H1 (cell line): ENCODE data around the gene EML5. TPM values are rescaled to one million over a fixed set of nuclear protein-coding genes. Genes with fewer than 3 reads are reported as not detected.

Experiments used
- CTCF ChIA-PET: fragments of 300-600 bp; sonication (Branson Sonifier 250); formaldehyde crosslinking; loops from one replicate; lab custom pipeline; 2021; ENCODE audit not compliant: partially characterized antibody; lab: Charles Lee
- POLR2A ChIA-PET: fragments of 300-600 bp; sonication (Branson Sonifier 250); formaldehyde crosslinking; loops from one replicate; lab custom pipeline; 2021; ENCODE audit warnings: inconsistent platforms; ENCODE audit not compliant: partially characterized antibody; lab: Charles Lee
- DNase-seq, 2 experiments: peaks; one replicate each; pipeline versions ENCODE4 v3.0.0 to v3.0.0-alpha.2; 2010 to 2022; ENCODE audit warnings: low spot score in 2 of 2, low read depth in 1 of 2, mixed read lengths in 1 of 2
- FAIRE-seq: peaks from 2 replicates; lab custom pipeline; 2011; peaks lifted over from hg19 to GRCh38; lab: Jason Lieb, UNC
- H2AFZ ChIP-seq: 2 replicates; pipeline ENCODE4 v1.8.1; 2012; ENCODE audit warnings: low read length, inconsistent platforms
- H2AK5ac ChIP-seq: 2 replicates; pipeline ENCODE4 v1.6.1; 2013; ENCODE audit warnings: low read depth, low read length
- H2BK120ac ChIP-seq: replicated peaks from 2 replicates; pipeline ENCODE3; 2013; ENCODE audit warnings: low read depth, low read length, inconsistent platforms
- H2BK12ac ChIP-seq: 2 replicates; pipeline ENCODE4 v1.6.1; 2013; ENCODE audit warnings: low read depth, low read length
- H2BK15ac ChIP-seq: 2 replicates; pipeline ENCODE4 v1.6.1; 2013; ENCODE audit warnings: low read length
- H2BK20ac ChIP-seq: 2 replicates; pipeline ENCODE4 v1.6.1; 2013; ENCODE audit warnings: low read length
- H2BK5ac ChIP-seq: 2 replicates; pipeline ENCODE4 v1.6.1; 2013; ENCODE audit warnings: low read depth, low read length
- H3K14ac ChIP-seq: 2 replicates; pipeline ENCODE4 v1.6.1; 2013; ENCODE audit warnings: inconsistent platforms; ENCODE audit not compliant: insufficient read length
- H3K18ac ChIP-seq: 2 replicates; pipeline ENCODE4 v1.6.1; 2013; ENCODE audit warnings: low read length; ENCODE audit errors: extremely low read depth
- H3K23ac ChIP-seq: 2 replicates; pipeline ENCODE4 v1.6.1; 2013; ENCODE audit warnings: inconsistent platforms; ENCODE audit not compliant: insufficient read length
- H3K23me2 ChIP-seq: 2 replicates; pipeline ENCODE4 v1.6.1; 2013; ENCODE audit warnings: low read depth, low read length
- H3K27ac ChIP-seq: 2 replicates; pipeline ENCODE4 v1.6.1; 2011; ENCODE audit warnings: low read depth, low read length, inconsistent platforms
- H3K27me3 ChIP-seq, 4 experiments: replicated peaks in 1 of 4; 1 replicate in 1 of 4; 2 replicates in 3 of 4; pipeline versions ENCODE4 v1.6.1 to v1.8.1; 2011 to 2013; ENCODE audit warnings: low read length in 3 of 4, mild to moderate bottlenecking in 3 of 4, inconsistent platforms in 2 of 4, mixed read lengths in 2 of 4, moderate library complexity in 1 of 4; ENCODE audit not compliant: control insufficient read depth in 3 of 4, insufficient read depth in 3 of 4; ENCODE audit errors: extremely low read depth in 1 of 4
- H3K36me3 ChIP-seq, 4 experiments: 2 replicates each; pipeline versions ENCODE4 v1.6.1 to v1.8.1; 2011 to 2013; ENCODE audit warnings: mild to moderate bottlenecking in 4 of 4, low read length in 3 of 4, moderate library complexity in 2 of 4, control low read depth in 1 of 4, inconsistent platforms in 1 of 4; ENCODE audit not compliant: insufficient read depth in 4 of 4, control insufficient read depth in 2 of 4
- H3K4ac ChIP-seq: replicated peaks from 2 replicates; pipeline ENCODE3; 2013; ENCODE audit warnings: low read length, low read depth, mixed read lengths, inconsistent platforms; ENCODE audit not compliant: insufficient read length
- H3K4me1 ChIP-seq, 4 experiments: replicated peaks in 1 of 4; 1 replicate in 1 of 4; 2 replicates in 3 of 4; pipeline versions ENCODE4 v1.6.1 to v1.8.1; 2011 to 2013; ENCODE audit warnings: low read length in 3 of 4, inconsistent platforms in 2 of 4, mixed read lengths in 1 of 4; ENCODE audit not compliant: insufficient read depth in 4 of 4, control insufficient read depth in 3 of 4
- H3K4me2 ChIP-seq, 2 experiments: 2 replicates each; pipeline versions ENCODE4 v1.6.1 to v1.8.1; 2011 to 2013; ENCODE audit warnings: low read depth in 2 of 2, low read length in 2 of 2, control low read depth in 1 of 2, inconsistent platforms in 1 of 2, mild to moderate bottlenecking in 1 of 2; ENCODE audit not compliant: insufficient read depth in 1 of 2
- H3K4me3 ChIP-seq, 4 experiments: fragments of 200-600, 300-600 bp in 1 of 4; sonication (generic), shearing (Covaris generic), sonication (Bioruptor Twin) in 1 of 4; 2 replicates each; pipeline versions ENCODE4 v1.5.1 to v1.8.1; 2011 to 2016; ENCODE audit warnings: low read length in 4 of 4, low read depth in 3 of 4, control low read depth in 2 of 4, inconsistent platforms in 2 of 4, mild to moderate bottlenecking in 2 of 4, mixed read lengths in 1 of 4, moderate library complexity in 1 of 4; ENCODE audit not compliant: insufficient read depth in 2 of 4; ENCODE audit errors: extremely low read depth in 1 of 4
- H3K56ac ChIP-seq: replicated peaks from 2 replicates; pipeline ENCODE3; 2013; ENCODE audit warnings: low read depth, mild to moderate bottlenecking, mixed read lengths, low read length, inconsistent platforms; ENCODE audit not compliant: insufficient read length
- H3K79me1 ChIP-seq: 2 replicates; pipeline ENCODE4 v1.6.1; 2013; ENCODE audit warnings: low read depth, low read length, control low read depth
- H3K79me2 ChIP-seq, 2 experiments: 2 replicates each; pipeline versions ENCODE4 v1.6.1 to v1.8.1; 2012 to 2013; ENCODE audit warnings: low read length in 2 of 2, mild to moderate bottlenecking in 2 of 2, inconsistent platforms in 1 of 2; ENCODE audit not compliant: insufficient read depth in 2 of 2, control insufficient read depth in 1 of 2
- H3K9ac ChIP-seq, 4 experiments: replicated peaks in 1 of 4; 1 replicate in 1 of 4; 2 replicates in 3 of 4; pipeline versions ENCODE4 v1.6.1 to v1.8.1; 2011 to 2013; ENCODE audit warnings: low read depth in 3 of 4, low read length in 3 of 4, control low read depth in 2 of 4, mild to moderate bottlenecking in 2 of 4, moderate library complexity in 2 of 4, inconsistent platforms in 1 of 4; ENCODE audit errors: extremely low read depth in 1 of 4
- H3K9me3 ChIP-seq, 2 experiments: 2 replicates each; pipeline versions ENCODE4 v1.6.1 to v1.8.1; 2012 to 2013; ENCODE audit warnings: mild to moderate bottlenecking in 2 of 2, moderate library complexity in 2 of 2, control low read depth in 1 of 2, inconsistent platforms in 1 of 2, low read depth in 1 of 2, low read length in 1 of 2, mixed read lengths in 1 of 2; ENCODE audit not compliant: insufficient read depth in 2 of 2
- H4K20me1 ChIP-seq, 2 experiments: replicated peaks in 1 of 2; 2 replicates each; pipeline versions ENCODE3 to v1.8.1; 2011 to 2013; ENCODE audit warnings: inconsistent platforms in 2 of 2, low read length in 2 of 2, mild to moderate bottlenecking in 1 of 2; ENCODE audit not compliant: insufficient read depth in 2 of 2, control insufficient read depth in 1 of 2
- H4K5ac ChIP-seq: 2 replicates; pipeline ENCODE4 v1.6.1; 2013; ENCODE audit warnings: low read length, low read depth, mixed read lengths, inconsistent platforms; ENCODE audit not compliant: insufficient read length
- H4K8ac ChIP-seq: 2 replicates; pipeline ENCODE4 v1.8.0; 2013; ENCODE audit warnings: mild to moderate bottlenecking, moderate library complexity, low read length, inconsistent platforms; ENCODE audit not compliant: insufficient read depth; ENCODE audit errors: extremely low read depth
- H4K91ac ChIP-seq: replicated peaks from 2 replicates; pipeline ENCODE3; 2013; ENCODE audit warnings: low read length, mixed read lengths, inconsistent platforms; ENCODE audit not compliant: insufficient read length
- ASH2L ChIP-seq: fragments of 200-600, 300-600 bp; sonication (generic); IDR thresholded peaks from one replicate; pipeline ENCODE4 v1.7.1; 2017; ENCODE audit warnings: low read length
- BACH1 ChIP-seq: IDR thresholded peaks from 2 replicates; pipeline ENCODE4 v1.6.1; 2012; ENCODE audit warnings: low read length, improper control_type of control experiment
- CBX5 ChIP-seq: fragments of 300-800, 300-1000 bp; sonication (generic); IDR thresholded peaks from 2 replicates; pipeline ENCODE4 v1.7.1; 2016; ENCODE audit warnings: antibody characterized with exemption, low read length, low read depth
- KDM1A ChIP-seq: fragments of 200-600, 300-600 bp; sonication (generic); IDR thresholded peaks from 2 replicates; pipeline ENCODE4 v1.7.1; 2016; ENCODE audit warnings: mild to moderate bottlenecking, low read length, borderline replicate concordance
- NRF1 ChIP-seq: IDR thresholded peaks from 2 replicates; pipeline ENCODE4 v1.6.1; 2011; ENCODE audit warnings: mild to moderate bottlenecking, low read depth, low read length, improper control_type of control experiment
- POU5F1 ChIP-seq: IDR thresholded peaks from 2 replicates; pipeline ENCODE4 v1.6.1; 2011; ENCODE audit warnings: low read depth, mild to moderate bottlenecking, low read length, moderate library complexity
- RBBP5 ChIP-seq: IDR thresholded peaks from 2 replicates; pipeline ENCODE4 v1.7.1; 2012; ENCODE audit warnings: low read depth, mild to moderate bottlenecking, inconsistent platforms, low read length, moderate library complexity, borderline replicate concordance
- RFX5 ChIP-seq: IDR thresholded peaks from 2 replicates; pipeline ENCODE4 v1.6.1; 2011; ENCODE audit warnings: low read depth, low read length, improper control_type of control experiment, borderline replicate concordance
- RNF2 ChIP-seq: fragments of 200-900, 300-1000 bp; sonication (generic); IDR thresholded peaks from 2 replicates; pipeline ENCODE4 v1.7.1; 2016; ENCODE audit warnings: borderline replicate concordance, low read depth, mild to moderate bottlenecking, antibody characterized with exemption, low read length; ENCODE audit not compliant: poor library complexity, severe bottlenecking; ENCODE audit errors: missing control alignments
- SIX5 ChIP-seq: IDR thresholded peaks from 2 replicates; pipeline ENCODE4 v1.6.1; 2011; ENCODE audit warnings: mild to moderate bottlenecking, low read depth, low read length
- SP2 ChIP-seq: IDR thresholded peaks from 2 replicates; pipeline ENCODE4 v1.6.1; 2012; ENCODE audit warnings: mild to moderate bottlenecking, low read length, inconsistent platforms
- TAF1 ChIP-seq: IDR thresholded peaks from 2 replicates; pipeline ENCODE4 v1.6.1; 2011; ENCODE audit warnings: mild to moderate bottlenecking, low read depth, low read length
- ZNF274 ChIP-seq: IDR thresholded peaks from 2 replicates; pipeline ENCODE4 v1.7.0; 2012; ENCODE audit warnings: low read length, borderline replicate concordance; ENCODE audit errors: extremely low read depth
- WGBS, 2 experiments: shearing (Covaris generic) in 1 of 2; methylation state at CpG; one replicate each; pipeline versions ENCODE4 v1.1.6 to v1.1.7; 2013 to 2015; ENCODE audit warnings: low lambda C conversion rate in 2 of 2, mixed read lengths in 2 of 2, inconsistent platforms in 1 of 2, low coverage in 1 of 2, missing lambda C conversion rate in 1 of 2; ENCODE audit not compliant: insufficient replicate concordance in 2 of 2, insufficient coverage in 1 of 2, insufficient read length in 1 of 2; ENCODE audit errors: extremely low coverage in 1 of 2, missing lambda C conversion rate in 1 of 2; 5-methylcytosine and 5-hydroxymethylcytosine counted together
- polyA plus RNA-seq, 7 experiments: library from polyadenylated mRNA; depleted of rRNA in 3 of 7; stranded (reverse) in 5 of 7; unstranded in 2 of 7; fragments of >200 nt in 5 of 7; fragments of 200-250 nt in 2 of 7; gene quantifications; 1 replicate in 5 of 7; 2 replicates in 1 of 7; 4 replicates in 1 of 7; pipeline versions ENCODE4 v1.2.1 to v1.2.3, GENCODE V29; 2011 to 2013; ENCODE audit warnings: missing spikeins in 2 of 7, mixed read lengths in 2 of 7
- total RNA-seq: library from RNA; stranded (reverse); fragmentation: NEBNext Ultra II Directional; extraction: Animal tissue kit (Norgen Biotek cat#: 25700); gene quantifications from 2 replicates; pipeline ENCODE4 v1.2.1, GENCODE V29; 2021
- TF ChIP-seq, protein P1 (sequence below): IDR thresholded peaks from 2 replicates; pipeline ENCODE4 v1.6.1; 2011; ENCODE audit warnings: low read length, improper control_type of control experiment

EML5 gene
- total and polyA plus RNA-seq, 2 of the 8 experiments (the other 6 are each of a cell fraction or from before 2014, with no cell fraction given), result 0.39 to 0.88 TPM

DNA sequence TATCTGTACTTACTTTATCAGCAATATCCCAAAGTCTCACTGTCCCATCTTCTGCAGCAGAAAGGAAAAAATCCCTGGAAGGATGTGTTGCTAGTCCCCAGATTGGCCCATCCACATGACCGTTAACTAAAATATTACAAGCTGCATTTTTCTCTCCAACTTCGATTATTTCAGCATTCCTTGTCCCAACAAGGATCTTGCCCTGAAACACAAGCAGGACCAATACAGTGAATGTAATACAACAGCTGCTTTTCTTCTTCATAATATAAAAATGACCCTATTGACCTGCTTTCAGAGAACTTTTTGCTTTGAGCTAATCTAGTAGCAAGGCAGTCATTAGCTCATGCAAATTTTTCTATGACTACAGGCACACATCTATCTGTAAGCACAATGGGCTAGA, 171.7 kb downstream of the EML5 start:
- H2BK120ac ChIP-seq, result no peak overlapping the region
- H3K27ac ChIP-seq, result no peak overlapping the region
- H3K23me2 ChIP-seq, result no peaks in the 10 kb centered on the region; the same call in 1 of the 2 replicates
- no peak overlapping the region for H2BK20ac ChIP-seq
- H4K5ac ChIP-seq, result no peak overlapping the region
- no peak overlapping the region for H3K56ac ChIP-seq
- H2AK5ac ChIP-seq, result no peak overlapping the region
- H3K18ac ChIP-seq, result no peak overlapping the region
- ChIA-PET CTCF (interaction anchor here (1.2 kb wide), 1 partner anchor 69 kb away, joined by 3 read pairs; no protein-coding TSS in a partner anchor), POLR2A (no interaction called here)
- H3K4me2 ChIP-seq, result no peak overlapping the region
- no peak overlapping the region for H3K9ac ChIP-seq
- no peak overlapping the region for H2BK5ac ChIP-seq
- FAIRE-seq (no peak), DNase-seq (no peak)
- no peaks in the 10 kb centered on the region for H3K9me3 ChIP-seq
- H3K4me3 ChIP-seq, result no peak overlapping the region
- no peak overlapping the region for H4K8ac ChIP-seq
- no peak overlapping the region for H3K23ac ChIP-seq
- H3K36me3 ChIP-seq, result peaks cover 0 to 5% (median 0%) of the 10 kb centered on the region in 4 experiments; a peak in 1 of 8 replicates
- H2BK12ac ChIP-seq, result no peak overlapping the region
- no peaks in the 10 kb centered on the region for H3K79me1 ChIP-seq
- no peaks in the 10 kb centered on the region for H3K4me1 ChIP-seq
- no peaks in the 10 kb centered on the region for H3K27me3 ChIP-seq
- no peak overlapping the region for H2AFZ ChIP-seq
- no peaks in the 10 kb centered on the region for H3K79me2 ChIP-seq
- no peak overlapping the region for H3K4ac ChIP-seq
- no peak overlapping the region for H2BK15ac ChIP-seq
- no peak overlapping the region for H3K14ac ChIP-seq
- WGBS, 2 experiments, result 70% methylated on average over 2 of the region's 2 CpGs; no CpG with 5 or more reads in 1 of the 2 experiments
- H4K91ac ChIP-seq, result no peak overlapping the region
- H4K20me1 ChIP-seq, result no peaks in the 10 kb centered on the region
- no peak for TF ChIP-seq CBX5
- no peak for TF ChIP-seq NRF1
- TF ChIP-seq ASH2L, result no peak
- no peak for TF ChIP-seq BACH1
- TF ChIP-seq KDM1A, result no peak
- no peak for TF ChIP-seq SIX5
- TF ChIP-seq, protein P1, sequence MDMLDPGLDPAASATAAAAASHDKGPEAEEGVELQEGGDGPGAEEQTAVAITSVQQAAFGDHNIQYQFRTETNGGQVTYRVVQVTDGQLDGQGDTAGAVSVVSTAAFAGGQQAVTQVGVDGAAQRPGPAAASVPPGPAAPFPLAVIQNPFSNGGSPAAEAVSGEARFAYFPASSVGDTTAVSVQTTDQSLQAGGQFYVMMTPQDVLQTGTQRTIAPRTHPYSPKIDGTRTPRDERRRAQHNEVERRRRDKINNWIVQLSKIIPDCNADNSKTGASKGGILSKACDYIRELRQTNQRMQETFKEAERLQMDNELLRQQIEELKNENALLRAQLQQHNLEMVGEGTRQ, result no peak
- TF ChIP-seq RFX5, result no peak
- TF ChIP-seq RBBP5, result no peak
- no peak for TF ChIP-seq TAF1
- no peak for TF ChIP-seq POU5F1
- TF ChIP-seq RNF2, result no peak
- TF ChIP-seq SP2, result no peak
- no peak for TF ChIP-seq ZNF274
